Smooth muscle cell (in vitro differentiated cells): ENCODE results near the gene VRK1. TPM values are rescaled to one million over a fixed set of nuclear protein-coding genes. Genes with fewer than 3 reads are reported as not detected.

Experiments used
- DNase-seq: peaks from one replicate; lab custom pipeline; 2025; ENCODE audit not compliant: unreplicated experiment; lab: John Stamatoyannopoulos, UW
- H2AFZ ChIP-seq: fragments of 200-600 bp; sonication (generic); 2 replicates; pipeline ENCODE4 v1.6.0; 2016; ENCODE audit warnings: antibody characterized with exemption, low read depth, mild to moderate bottlenecking
- H3F3A ChIP-seq: fragments of 200-600 bp; sonication (generic); 2 replicates; pipeline ENCODE4 v1.6.0; 2017; ENCODE audit warnings: antibody characterized with exemption, low read depth
- H3K27ac ChIP-seq: fragments of 200-600 bp; sonication (generic); 2 replicates; pipeline ENCODE4 v1.5.1; 2016; ENCODE audit warnings: low read depth, mild to moderate bottlenecking
- H3K27me3 ChIP-seq: fragments of 200-600 bp; sonication (generic); 2 replicates; pipeline ENCODE4 v1.6.1; 2016; ENCODE audit warnings: low read depth, mild to moderate bottlenecking
- H3K36me3 ChIP-seq: fragments of 200-600 bp; sonication (generic); 2 replicates; pipeline ENCODE4 v1.5.1; 2016; ENCODE audit warnings: low read depth
- H3K4me1 ChIP-seq: fragments of 200-600 bp; sonication (generic); 2 replicates; pipeline ENCODE4 v1.5.1; 2016; ENCODE audit warnings: low read depth
- H3K4me2 ChIP-seq: fragments of 200-600 bp; sonication (generic); 2 replicates; pipeline ENCODE4 v1.6.0; 2016; ENCODE audit warnings: mild to moderate bottlenecking
- H3K4me3 ChIP-seq: fragments of 200-600 bp; sonication (generic); 2 replicates; pipeline ENCODE4 v1.5.1; 2016; ENCODE audit warnings: mild to moderate bottlenecking
- H3K79me2 ChIP-seq: fragments of 200-600 bp; sonication (generic); 2 replicates; pipeline ENCODE4 v1.6.0; 2016; ENCODE audit warnings: low read depth, mild to moderate bottlenecking
- H3K9ac ChIP-seq: fragments of 200-600 bp; sonication (generic); 2 replicates; pipeline ENCODE4 v1.6.0; 2016; ENCODE audit warnings: low read depth
- H3K9me3 ChIP-seq: fragments of 200-600 bp; sonication (generic); replicated peaks from 2 replicates; pipeline ENCODE4 v1.5.1; 2016; ENCODE audit warnings: low read depth
- H4K20me1 ChIP-seq: fragments of 200-600 bp; sonication (generic); 2 replicates; pipeline ENCODE4 v1.6.0; 2016; ENCODE audit warnings: low read depth
- CTCF ChIP-seq: fragments of 200-600 bp; sonication (generic); IDR thresholded peaks from 2 replicates; pipeline ENCODE4 v1.5.1; 2017; ENCODE audit warnings: borderline replicate concordance, mild to moderate bottlenecking, antibody characterized with exemption; ENCODE audit not compliant: insufficient read depth, poor library complexity, severe bottlenecking
- WGBS: methylation state at CpG from one replicate; pipeline ENCODE4 v1.1.7; 2016; ENCODE audit warnings: low lambda C conversion rate; 5-methylcytosine and 5-hydroxymethylcytosine counted together
- polyA plus RNA-seq: library from polyadenylated mRNA; unstranded; fragments of >200 nt; fragmentation: Nextera tagmentation; extraction: Ambion mirVana; gene quantifications from 2 replicates; pipeline ENCODE4 v1.2.1, GENCODE V29; 2016
- total RNA-seq: library from RNA; depleted of rRNA; stranded (reverse); fragments of >200 nt; gene quantifications from 2 replicates; pipeline ENCODE4 v1.2.3, GENCODE V29; 2014

Gene VRK1
- total and polyA plus RNA-seq, 2 experiments from 2014 or later = 13.7 to 13.9 TPM

GRCh38 chr14:96811985-96812667 lies 14.9 kb downstream of the VRK1 start:
- Histone ChIP-seq H3K4me3 (no peak overlapping the region), H3K27ac (no peak overlapping the region), H3K36me3 (no peaks in the 10 kb centered on the region), H3K27me3 (no peaks in the 10 kb centered on the region), H3K4me2 (no peak overlapping the region), H3F3A (no peaks in the 10 kb centered on the region), H3K9me3 (no peaks in the 10 kb centered on the region), H3K9ac (no peak overlapping the region), H4K20me1 (no peaks in the 10 kb centered on the region), H2AFZ (no peak overlapping the region), H3K4me1 (no peaks in the 10 kb centered on the region), H3K79me2 (peaks cover 50% of the 10 kb centered on the region)
- no peak for TF ChIP-seq CTCF
- DNase-seq = no peak
- 89% methylated on average over 3 of the region's 3 CpGs for WGBS

- DNase-seq = no peak
- no peak overlapping the region for H2AFZ ChIP-seq
- TF ChIP-seq CTCF = no peak
- no peaks in the 10 kb centered on the region for H3K9me3 ChIP-seq
- no peaks in the 10 kb centered on the region for H3K27me3 ChIP-seq
- no peak overlapping the region for H3K9ac ChIP-seq
- H3K4me2 ChIP-seq = no peak overlapping the region
- H3K79me2 ChIP-seq = peaks cover 46% of the 10 kb centered on the region
- no peaks in the 10 kb centered on the region for H4K20me1 ChIP-seq
- H3F3A ChIP-seq = no peaks in the 10 kb centered on the region
- no peaks in the 10 kb centered on the region for H3K36me3 ChIP-seq
- H3K27ac ChIP-seq = no peak overlapping the region
- H3K4me3 ChIP-seq = no peak overlapping the region
- 91% methylated on average over 3 of the region's 3 CpGs for WGBS
- peaks cover 3% of the 10 kb centered on the region for H3K4me1 ChIP-seq
Observed at GRCh38 chr14:96816281-96816680, 19.1 kb downstream of the VRK1 start.

GRCh38 chr14:96817750-96818666 lies 20.8 kb downstream of the VRK1 start:
- H3K9me3 ChIP-seq = no peaks in the 10 kb centered on the region
- WGBS = 87% methylated on average over 5 of the region's 5 CpGs
- H4K20me1 ChIP-seq = no peaks in the 10 kb centered on the region
- H3K36me3 ChIP-seq = no peaks in the 10 kb centered on the region
- no peak overlapping the region for H3K4me2 ChIP-seq
- peaks cover 51% of the 10 kb centered on the region for H3K79me2 ChIP-seq
- DNase-seq = no peak
- no peaks in the 10 kb centered on the region for H3K27me3 ChIP-seq
- H3F3A ChIP-seq = no peaks in the 10 kb centered on the region
- no peak for TF ChIP-seq CTCF
- H3K9ac ChIP-seq = no peak overlapping the region
- peaks cover 3% of the 10 kb centered on the region for H3K4me1 ChIP-seq
- H3K4me3 ChIP-seq = no peak overlapping the region
- no peak overlapping the region for H3K27ac ChIP-seq
- no peak overlapping the region for H2AFZ ChIP-seq
